SKM-1 (cell line): ENCODE measurements around the gene TMEM255B.
"Not testable (repeated sequence)": the region's sequence is repeated elsewhere in the genome, so short reads cannot be mapped to it uniquely, and the experiment has no call there.

ENCODE experiments used
- DNase-seq: peaks from one replicate; lab custom pipeline; 2025; ENCODE audit not compliant: unreplicated experiment; lab: John Stamatoyannopoulos, UW

The TMEM255B gene

DNA sequence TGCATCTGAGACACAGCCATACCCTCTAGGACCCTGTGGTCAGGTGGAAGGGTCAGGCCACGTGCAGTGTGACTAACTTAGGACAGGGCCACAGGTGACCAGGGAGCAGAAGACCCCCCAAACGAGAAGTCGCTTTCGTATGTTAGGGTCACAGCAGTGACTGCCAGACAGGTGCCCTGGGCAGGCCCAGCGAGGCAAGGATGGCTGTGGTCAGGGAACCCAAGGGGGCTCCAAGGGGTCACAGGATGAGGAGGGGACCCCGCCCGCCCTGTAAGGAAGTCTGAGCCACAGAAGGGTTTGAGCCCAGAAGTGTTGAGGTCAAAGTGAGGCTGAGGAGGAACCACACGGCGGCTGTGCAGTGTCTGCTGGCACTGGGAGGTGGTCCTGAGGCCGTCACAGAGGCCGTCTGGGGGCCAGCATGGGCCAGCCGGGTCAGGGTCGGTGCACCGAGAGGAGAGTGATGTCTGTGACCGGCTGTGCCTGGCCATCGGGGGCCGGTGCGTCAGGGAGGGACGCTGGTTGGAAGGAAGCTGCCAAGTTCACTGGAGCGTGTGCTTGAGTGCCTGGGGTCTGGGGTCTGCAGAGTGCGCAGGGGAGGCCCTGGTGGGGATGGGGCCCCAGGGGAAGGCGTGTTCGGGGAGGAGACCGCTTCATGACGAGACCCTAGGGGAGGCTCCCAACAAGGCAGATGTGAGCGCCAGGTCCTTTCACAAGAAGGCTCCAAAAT is 24.8 kb upstream of the TMEM255B start:
- no peak for DNase-seq

DNA sequence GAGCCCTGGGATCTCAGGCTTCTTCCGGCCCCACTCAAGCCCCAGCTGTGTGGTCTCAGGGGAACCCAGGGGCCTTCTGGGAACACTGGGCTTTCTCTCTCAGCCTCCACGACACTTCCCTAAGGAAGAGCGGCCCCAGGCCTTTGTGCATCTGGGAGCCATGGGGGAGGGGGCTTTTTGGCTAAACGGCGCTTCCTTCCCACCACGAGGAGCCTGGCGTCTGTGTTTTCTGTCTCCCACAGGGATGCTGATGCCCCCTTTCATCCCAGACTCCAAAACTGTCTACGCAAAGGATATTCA is 24.2 kb upstream of the TMEM255B start:
- no peak for DNase-seq

DNA sequence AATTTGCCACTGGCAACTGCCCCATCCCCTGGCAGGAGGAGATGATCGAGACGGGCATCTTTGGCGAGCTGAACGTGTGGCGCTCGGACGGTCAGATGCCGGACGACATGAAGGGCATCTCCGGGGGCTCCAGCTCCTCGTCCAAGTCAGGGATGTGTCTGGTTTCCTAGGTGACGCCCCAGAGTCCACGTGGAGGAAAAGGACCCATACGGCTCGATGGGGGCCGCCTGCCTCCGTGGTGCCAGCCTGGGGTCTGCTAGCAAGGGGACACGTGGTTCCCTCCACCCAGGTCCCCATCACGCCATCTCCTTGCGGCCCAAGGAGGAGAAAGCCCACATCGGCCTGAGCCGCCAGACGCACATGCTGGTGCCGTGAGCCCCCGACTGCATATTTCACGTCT is 23.8 kb upstream of the TMEM255B start:
- no peak for DNase-seq

DNA sequence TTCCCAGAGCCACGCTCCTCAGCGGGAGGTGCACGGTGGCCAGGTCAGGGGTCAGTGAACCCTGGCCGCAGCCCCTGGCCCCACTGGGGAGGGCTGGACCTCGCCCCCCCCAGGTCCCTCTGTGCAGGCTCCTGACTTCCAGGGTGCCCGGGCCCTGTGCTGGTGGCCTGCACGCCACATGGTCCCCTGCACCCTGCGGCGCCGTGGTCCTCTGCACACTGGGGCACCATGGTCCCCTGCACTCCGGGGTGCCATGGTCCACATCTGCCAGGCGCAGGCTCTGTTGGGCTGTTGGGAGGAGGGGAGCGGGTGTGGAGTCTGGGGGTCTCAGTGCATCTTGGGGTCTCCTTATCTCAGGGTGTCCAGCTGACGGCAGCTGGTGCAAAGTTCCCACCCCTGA is 23.3 kb upstream of the TMEM255B start:
- DNase-seq: no peak

DNA sequence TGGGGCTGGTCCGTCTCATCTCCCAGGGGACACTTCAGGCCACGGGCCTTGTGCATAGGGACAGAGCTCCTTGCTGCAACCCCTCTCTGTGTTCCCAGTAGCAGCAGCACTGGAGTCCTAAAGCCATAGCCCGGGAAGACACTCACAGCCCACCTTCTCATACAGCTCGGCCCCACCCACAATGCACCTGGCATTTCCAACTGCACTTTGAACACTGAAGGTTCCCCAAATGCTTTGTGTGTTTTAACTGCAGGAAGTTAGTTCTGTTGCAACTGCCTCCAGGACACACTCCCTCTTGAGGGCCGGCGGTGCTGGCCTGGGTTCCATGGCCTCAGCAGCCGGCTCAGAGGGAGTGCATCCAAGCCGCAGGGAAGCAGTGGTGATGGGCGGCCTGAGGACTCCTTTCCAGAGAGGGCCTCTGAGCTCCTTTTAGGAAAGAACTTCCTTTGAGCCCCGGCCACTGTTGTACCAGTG is 22.7 kb upstream of the TMEM255B start:
- peak; percentile 22 for DNase-seq

DNA sequence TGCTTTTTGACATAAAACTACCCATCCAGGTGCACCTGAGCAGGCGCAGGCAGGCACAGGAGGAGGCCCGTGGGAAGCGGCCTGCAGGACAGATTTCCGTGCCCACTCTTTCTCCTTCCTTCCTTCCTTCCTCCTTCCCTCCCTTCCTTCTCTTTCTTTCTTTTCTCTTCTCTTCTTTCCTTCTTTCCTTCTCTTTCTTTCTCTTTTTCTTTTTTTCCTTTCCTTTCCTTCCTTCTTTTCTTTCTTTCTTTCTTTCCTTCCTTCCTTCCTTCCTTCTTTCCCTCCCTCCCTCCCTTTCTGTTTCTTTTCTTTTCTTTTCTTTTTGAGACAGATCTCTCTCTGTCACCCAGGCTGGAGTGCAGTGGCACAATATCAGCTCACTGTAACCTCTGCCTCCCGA is 21.2 kb upstream of the TMEM255B start:
- no peak for DNase-seq

DNA sequence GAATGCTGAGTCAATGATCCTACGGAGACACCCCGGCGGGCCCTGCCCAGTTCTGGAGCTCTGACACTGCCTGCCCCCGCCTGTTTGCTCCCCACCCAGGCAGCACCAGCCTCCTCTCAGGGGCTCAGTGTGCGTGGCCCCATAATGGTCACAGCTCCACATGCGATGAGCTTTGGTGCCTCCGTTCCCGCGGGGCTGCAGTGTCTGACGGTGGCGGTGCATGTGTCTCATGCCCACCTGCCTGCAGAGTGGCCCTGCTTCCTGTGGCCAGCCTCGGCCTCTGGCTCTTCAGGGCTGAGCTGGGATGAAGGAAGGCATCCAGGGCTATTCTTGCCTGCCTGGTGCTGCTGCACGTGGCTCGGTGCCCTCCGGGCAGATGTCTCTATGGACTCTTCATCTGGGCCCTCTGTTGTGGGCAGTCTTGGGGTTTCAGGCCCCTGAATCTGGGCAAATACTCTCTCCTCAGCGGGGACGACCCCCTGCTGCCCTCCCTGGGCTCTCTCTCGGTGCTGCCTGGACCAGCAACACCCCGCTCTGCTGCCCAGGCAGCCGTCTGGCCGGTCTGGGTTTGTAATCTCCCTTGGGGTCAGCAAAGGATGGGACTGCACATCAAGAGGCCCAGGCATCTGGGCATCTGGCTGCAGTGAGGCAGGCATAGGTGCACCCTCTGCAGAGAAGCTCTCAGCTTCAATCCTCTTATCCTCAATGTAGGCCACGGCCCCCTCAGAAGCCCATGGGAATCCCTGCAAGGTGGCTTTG is 19.3 kb upstream of the TMEM255B start:
- DNase-seq: no peak

DNA sequence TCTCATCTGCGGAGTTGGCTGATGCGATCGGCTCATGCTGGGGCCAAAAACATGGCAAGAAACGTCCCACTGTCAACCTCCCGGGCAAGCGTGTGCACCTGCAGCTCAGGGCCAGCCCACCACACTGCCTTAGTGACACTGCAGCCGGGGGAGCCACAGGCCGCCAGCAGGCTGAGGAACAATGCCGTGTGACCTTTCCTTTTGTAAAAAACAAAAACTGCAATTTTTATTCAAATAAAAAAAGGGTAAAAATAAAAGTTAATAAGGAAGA is 18.8 kb upstream of the TMEM255B start:
- DNase-seq: no peak

DNA sequence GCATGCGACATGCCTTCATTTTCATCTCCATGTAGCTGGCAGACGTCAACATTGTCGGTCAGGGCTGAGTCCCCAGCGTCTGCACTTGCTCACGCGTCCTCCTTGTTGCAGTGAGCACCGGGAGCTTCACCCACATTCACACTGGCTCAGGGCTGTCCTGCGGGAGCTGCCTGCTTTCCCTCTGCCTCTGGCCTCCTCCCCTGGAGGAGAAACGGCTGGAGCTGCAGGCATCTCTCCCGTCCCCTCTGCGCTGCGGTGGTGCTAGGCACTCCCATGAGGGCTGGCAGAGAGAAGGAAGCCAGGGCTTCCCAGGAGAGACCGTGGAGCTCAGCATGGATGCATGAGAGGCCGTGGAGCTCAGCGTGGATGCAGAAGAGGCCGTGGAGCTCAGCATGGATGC is 18.4 kb upstream of the TMEM255B start:
- DNase-seq: no peak

DNA sequence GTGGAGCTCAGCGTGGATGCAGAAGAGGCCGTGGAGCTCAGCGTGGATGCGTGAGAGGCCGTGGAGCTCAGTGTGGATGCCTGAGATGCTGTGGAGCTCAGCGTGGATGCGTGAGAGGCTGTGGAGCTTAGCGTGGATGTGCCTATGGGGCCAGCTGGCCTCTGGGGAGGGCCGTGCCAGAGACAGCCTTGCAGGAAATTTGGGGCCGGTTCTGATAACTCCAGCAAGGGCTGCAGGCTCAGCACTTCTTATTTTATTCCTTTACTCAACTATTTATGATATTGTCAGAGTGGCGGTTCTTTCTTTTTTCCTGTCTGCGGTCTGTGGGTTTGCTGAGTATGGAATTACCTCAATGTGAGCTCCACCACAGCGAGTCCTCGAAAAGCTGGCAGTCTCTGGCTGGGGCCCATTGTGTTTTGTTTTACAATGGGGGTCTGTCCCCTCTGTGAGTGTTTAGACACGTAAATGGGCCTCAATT is 17.8 kb upstream of the TMEM255B start:
- peak; percentile 32 for DNase-seq

DNA sequence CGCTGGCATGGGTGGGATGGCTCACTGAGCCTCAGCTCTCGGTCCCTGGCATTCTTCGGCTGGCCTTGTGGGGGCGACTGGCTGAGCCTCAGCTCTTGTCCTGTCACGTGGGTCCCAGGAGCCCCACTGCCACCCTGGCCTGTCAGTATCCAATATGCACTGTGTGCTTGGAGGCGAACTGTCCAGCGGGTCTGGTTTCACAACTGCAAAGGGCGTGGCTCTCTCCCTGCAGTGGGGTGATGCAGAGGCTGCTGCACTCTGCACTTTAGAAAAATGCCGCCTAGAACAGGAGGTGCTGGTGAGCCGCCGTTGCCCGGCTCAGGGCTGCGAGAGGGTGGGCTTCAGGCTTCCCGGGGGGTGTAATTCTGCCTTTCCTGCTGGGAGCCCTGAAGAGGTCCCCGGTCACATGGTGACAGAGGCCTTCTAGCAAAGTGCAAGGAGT is 17.0 kb upstream of the TMEM255B start:
- DNase-seq: peak; percentile 69

DNA sequence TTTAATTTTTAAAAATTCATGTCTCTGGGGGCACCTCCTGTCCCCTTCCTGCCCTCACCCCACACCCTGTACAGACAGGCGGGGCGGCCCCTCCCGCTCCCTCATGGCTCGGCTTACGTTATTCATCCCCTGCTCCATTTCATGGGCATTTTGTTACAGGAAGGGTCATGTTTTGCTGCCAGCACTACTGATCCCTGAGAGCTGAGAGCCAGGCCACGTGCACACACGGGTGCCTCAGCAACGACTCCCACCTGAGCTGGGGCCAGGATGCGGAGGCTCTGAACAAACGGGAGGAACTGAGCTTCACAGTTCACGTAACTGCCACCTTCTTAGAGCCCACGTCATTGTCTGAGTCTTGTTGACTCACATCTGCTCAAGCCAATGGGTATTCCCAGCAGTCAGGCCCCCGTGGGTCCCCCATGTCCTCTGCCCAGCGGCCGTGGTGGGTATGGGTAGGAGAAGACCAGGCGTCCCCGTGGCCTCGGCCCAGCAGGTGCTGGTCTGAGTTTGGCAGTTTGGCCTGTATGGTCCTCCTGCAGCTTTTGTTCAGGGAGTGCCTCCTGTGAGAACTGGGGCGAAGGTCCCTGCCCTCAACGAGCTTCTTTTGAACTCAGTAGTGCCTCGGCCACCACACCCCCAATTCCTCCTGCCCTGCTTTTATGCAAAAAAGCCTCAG is 16.4 kb upstream of the TMEM255B start:
- DNase-seq: no peak

DNA sequence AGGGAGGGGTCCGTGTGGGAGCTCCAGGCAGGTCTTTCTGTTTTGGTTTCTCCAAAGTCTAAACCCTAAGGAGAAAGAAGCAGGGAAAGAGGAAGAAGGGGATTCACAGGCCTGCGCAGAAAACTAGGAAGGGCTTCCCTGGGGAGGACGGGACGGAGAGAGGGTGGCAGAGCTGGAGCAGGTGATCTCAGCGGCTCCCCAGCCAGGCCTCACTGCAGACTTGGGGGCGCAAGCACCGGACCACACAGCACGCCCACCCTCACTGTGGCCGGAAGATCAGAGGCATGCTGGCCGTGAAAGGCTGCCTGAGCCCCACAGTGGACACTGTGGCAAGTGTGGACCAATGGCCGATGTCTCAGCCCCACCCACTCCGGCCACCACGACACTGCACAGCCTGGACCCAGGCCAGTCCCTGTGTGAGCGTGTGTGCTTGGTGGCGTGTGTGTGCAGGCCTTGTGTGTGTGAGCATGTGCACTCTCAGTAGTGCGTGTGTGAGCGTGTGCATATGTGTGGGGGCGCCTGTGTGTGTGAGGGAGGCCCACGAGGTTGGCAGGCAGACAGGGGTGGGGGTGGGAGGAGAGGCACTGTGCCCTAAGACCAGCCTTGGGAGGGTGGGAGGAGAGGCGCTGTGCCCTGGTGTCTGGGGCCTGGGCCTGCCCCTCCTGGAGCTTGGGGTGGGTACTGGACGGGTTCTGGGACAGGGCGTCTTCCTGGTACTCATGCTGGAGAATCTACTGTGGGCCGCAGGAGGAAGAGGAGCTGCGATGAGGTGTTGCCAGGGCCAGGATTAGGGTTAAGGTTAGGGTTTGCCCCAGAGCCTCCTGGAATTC is 15.4 kb upstream of the TMEM255B start:
- no peak for DNase-seq

DNA sequence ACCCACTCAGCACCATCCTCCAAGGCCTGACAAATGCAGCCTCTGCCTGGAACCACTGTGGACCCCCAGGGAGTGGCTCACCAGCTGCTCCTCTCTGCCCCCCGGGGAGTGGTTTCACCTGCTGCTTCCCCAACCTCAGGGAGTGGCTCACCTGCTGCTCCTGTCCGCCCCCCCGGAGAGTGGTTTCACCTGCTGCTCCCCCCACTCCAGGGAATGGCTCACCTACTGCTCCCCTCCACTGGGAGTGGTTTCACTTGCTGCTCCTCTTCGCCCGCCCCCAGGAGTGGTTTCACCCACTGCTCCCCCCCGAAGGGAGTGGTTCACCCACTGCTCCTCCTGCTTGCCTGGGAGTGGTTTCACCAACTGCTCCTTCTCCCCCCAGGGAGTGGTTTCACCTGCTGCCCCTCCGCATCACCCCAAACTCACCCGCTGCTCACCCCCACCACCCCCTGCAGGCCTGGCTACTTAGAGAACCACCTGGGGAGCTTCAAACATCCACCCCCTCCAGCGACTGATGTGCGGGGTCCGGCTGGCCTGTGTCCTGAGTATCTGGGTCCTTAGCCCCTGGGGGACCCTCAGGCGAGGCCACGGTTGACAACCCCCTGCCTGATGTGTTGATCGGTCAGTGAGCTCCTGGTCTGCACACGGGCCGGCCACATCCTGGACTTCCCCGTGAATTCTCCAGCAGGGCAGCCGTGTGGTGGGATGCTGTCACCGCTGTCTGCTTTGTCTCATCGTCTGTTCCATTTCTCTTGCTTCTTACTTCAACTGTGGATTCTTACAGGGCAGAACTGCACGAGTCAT is 14.6 kb upstream of the TMEM255B start:
- no peak for DNase-seq

DNA sequence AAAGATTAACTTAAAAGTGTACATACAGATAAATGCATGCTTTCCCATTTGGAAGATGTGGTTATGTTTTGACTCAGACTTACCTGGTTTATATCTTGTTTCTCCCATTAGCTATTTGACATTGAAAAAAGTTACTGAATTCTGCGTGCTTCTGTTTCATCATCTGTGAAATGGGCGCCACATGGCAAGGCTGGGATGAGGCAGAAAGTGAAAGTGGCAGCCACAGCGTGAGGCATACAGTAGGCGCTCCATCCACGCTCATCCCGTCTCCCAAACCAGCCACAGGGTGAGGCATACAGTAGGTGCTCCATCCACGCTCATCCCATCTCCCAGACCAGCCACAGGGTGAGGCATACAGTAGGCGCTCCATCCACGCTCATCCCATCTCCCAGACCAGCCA is 14.0 kb upstream of the TMEM255B start:
- no peak for DNase-seq

DNA sequence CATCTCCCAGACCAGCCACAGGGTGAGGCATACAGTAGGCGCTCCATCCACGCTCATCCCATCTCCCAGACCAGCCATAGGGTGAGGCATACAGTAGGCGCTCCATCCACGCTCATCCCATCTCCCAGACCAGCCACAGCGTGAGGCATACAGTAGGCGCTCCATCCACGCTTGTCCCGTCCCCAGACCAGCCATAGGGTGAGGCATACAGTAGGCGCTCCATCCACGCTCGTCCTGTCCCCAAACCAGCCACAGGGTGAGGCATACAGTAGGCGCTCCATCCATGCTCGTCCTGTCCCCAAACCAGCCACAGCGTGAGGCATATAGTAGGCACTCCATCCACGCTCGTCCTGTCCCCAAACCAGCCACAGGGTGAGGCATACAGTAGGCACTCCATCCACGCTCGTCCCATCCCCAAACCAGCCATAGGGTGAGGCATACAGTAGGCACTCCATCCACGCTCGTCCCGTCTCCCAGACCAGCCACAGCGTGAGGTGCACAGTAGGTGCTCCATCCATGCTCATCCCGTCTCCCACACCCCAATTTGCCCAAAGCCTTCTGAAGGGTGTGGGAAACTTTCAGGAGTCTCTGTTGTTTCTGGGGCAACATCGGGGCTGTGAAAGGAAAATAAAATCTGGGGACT is 13.4 kb upstream of the TMEM255B start:
- not testable (repeated sequence) for DNase-seq

DNA sequence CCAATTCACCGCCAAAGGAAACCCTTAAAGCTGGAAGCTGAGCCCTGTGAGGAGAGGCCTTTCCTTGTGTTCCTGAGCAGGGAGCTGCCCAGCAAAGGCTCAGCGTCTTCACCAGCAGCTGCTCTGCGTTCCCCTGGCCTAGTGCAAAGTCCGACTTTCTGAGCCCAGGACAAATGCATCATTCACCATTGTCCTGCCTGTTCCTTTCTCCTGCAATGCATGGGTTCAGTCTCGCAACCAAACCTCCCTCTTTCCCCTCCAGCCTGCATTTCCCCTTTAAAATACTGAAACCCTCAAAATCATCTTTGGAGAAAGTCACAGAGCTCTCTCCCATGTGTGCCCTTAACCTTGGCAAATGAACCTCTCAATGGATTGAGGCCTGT is 12.9 kb upstream of the TMEM255B start:
- no peak for DNase-seq

DNA sequence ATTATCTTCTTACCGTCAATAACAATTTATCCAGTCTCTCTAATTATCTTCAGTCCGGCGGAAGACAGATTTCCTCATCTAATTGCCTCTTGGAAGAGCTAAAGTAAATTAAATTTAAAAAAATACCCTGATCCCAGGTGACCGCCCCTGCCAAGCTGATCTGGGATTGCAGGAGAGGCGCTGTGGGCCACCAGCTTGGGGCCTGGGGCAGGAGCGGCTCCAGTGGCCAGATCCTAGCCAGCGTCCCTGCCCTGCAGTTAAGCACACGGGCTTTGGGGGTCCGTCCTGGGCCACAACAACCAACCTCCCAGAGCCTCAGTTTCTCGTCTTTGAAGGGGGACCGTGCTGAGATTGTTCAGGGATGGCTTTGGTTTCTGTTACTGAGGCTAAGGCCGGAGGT is 12.4 kb upstream of the TMEM255B start:
- DNase-seq: no peak

DNA sequence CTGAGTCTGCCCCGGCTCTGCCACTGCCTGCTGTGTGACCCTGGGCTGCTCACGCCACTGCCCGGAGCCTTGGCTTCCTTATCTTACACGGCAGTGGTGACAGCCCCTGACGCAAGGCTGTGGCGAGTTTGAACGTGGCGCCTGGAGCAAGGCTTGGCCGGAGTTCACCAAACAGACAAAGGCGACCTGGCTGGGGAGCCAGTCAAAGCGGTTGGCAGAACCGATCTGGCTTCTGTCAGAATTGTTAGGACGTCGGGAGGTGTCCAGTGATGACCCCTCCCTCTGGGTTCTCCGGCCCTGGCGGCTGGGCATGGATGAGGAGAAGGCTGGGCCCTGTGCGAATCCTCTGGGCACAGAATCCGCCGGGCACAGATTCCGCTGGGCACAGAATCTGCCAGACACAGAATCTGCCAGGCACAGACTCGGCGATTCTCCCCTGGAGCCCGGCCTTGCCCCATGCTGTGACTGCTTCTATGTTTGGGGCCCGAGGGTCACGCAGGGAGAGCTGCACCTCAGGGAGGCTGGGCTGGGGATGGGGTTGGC is 11.7 kb upstream of the TMEM255B start:
- no peak for DNase-seq
